ENCODE measurements around the gene TIE1. TPM values are rescaled to one million over a fixed set of nuclear protein-coding genes. Genes with fewer than 3 reads are reported as not detected.

TIE1 gene
- total and polyA plus RNA-seq, 2 donors (not counting 1 experiment from before 2014, with no cell fraction given) = 0.02 TPM; not detected in 1

DNA sequence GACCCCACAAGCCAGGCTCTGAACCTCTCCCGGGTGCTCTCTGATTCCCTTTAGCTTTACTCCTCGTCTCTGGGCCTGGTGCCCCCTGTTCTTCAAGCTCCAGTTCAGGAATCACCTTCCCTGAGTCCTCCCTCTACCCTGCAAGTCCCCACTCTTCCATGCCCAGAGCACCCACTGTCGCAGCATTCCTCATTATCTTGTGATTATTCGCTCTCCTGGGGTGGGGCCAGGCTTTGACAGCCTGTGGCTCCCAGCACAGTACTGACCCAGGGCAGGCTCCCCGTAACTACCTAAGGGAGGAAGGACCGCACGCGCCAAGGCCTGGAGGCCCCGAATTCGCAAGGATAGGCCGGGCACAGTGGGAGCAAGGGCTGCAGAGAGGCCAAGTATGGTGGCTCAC is 14.7 kb upstream of the TIE1 start:
- H3K4me3 ChIP-seq (replicated peaks in 1 of 4; ENCODE audit: control extremely low read depth in 1 of 4, insufficient read depth in 1 of 4, low read depth in 3 of 4, low read length in 4 of 4) = no peak overlapping the region
- DNase-seq (ENCODE audit: low read depth in 2 of 2) = no peak
- no peak overlapping the region for H3K4me2 ChIP-seq (ENCODE audit: extremely low read depth, insufficient read depth, low read length)
- H3K9ac ChIP-seq (ENCODE audit: insufficient read depth, low read length) = no peak overlapping the region
- peaks cover 12% of the 10 kb centered on the region for H3K27me3 ChIP-seq (ENCODE audit: control insufficient read depth, insufficient read depth, low read length)
- H4K20me1 ChIP-seq (ENCODE audit: control insufficient read depth, extremely low read depth, insufficient read depth, low read length) = no peaks in the 10 kb centered on the region
- no peaks in the 10 kb centered on the region for H3K9me3 ChIP-seq (ENCODE audit: control insufficient read depth, insufficient read depth, low read depth, low read length)
- H3K27ac ChIP-seq (ENCODE audit: insufficient read depth, low read length) = no peak overlapping the region
- no peaks in the 10 kb centered on the region for H3K36me3 ChIP-seq (ENCODE audit: control insufficient read depth, insufficient read depth, low read length)
- TF ChIP-seq, protein P1, sequence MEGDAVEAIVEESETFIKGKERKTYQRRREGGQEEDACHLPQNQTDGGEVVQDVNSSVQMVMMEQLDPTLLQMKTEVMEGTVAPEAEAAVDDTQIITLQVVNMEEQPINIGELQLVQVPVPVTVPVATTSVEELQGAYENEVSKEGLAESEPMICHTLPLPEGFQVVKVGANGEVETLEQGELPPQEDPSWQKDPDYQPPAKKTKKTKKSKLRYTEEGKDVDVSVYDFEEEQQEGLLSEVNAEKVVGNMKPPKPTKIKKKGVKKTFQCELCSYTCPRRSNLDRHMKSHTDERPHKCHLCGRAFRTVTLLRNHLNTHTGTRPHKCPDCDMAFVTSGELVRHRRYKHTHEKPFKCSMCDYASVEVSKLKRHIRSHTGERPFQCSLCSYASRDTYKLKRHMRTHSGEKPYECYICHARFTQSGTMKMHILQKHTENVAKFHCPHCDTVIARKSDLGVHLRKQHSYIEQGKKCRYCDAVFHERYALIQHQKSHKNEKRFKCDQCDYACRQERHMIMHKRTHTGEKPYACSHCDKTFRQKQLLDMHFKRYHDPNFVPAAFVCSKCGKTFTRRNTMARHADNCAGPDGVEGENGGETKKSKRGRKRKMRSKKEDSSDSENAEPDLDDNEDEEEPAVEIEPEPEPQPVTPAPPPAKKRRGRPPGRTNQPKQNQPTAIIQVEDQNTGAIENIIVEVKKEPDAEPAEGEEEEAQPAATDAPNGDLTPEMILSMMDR (conservative IDR thresholded peaks at IDR 0.05 in 1 of 2, IDR thresholded peaks at IDR 0.05 in 1 of 2; ENCODE audit: low read depth in 1 of 2, low read length in 2 of 2) = no peak
- TF ChIP-seq EZH2 (IDR thresholded peaks at IDR 0.05; ENCODE audit: low read length, missing control alignments) = no peak
- H3K79me2 ChIP-seq (ENCODE audit: control insufficient read depth, insufficient read depth, low read length) = no peaks in the 10 kb centered on the region
- no peaks in the 10 kb centered on the region for H3K4me1 ChIP-seq (ENCODE audit: control insufficient read depth, extremely low read depth, insufficient read depth, low read length)
- no peak overlapping the region for H2AFZ ChIP-seq (ENCODE audit: low read length)

DNA sequence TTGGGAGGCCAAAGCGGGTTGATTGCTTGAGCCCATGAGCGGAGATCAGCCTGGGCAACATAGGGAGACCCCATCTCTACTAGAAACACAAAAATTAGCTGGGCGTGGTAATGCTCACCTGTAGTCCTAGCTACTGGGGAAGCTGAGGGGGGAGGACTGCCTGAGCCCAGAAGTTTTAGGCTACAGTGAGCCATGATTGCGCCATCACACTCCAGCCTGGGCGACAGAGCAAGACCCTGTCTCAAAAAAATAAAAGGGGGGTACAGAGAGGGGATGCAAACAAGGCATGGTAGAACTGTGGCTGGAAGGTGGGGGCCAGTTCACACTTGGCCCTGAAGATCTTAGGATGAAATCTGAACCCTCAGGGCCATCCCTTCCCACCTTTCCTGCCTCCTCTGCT is 14.2 kb upstream of the TIE1 start:
- Histone ChIP-seq H3K36me3 (ENCODE audit: control insufficient read depth, insufficient read depth, low read length) (no peaks in the 10 kb centered on the region), H4K20me1 (ENCODE audit: control insufficient read depth, extremely low read depth, insufficient read depth, low read length) (no peaks in the 10 kb centered on the region), H3K4me3 (replicated peaks in 1 of 4; ENCODE audit: control extremely low read depth in 1 of 4, insufficient read depth in 1 of 4, low read depth in 3 of 4, low read length in 4 of 4) (no peak overlapping the region), H3K9ac (ENCODE audit: insufficient read depth, low read length) (no peak overlapping the region), H3K9me3 (ENCODE audit: control insufficient read depth, insufficient read depth, low read depth, low read length) (no peaks in the 10 kb centered on the region), H3K27me3 (ENCODE audit: control insufficient read depth, insufficient read depth, low read length) (peaks cover 12% of the 10 kb centered on the region), H3K4me1 (ENCODE audit: control insufficient read depth, extremely low read depth, insufficient read depth, low read length) (no peaks in the 10 kb centered on the region), H2AFZ (ENCODE audit: low read length) (no peak overlapping the region), H3K79me2 (ENCODE audit: control insufficient read depth, insufficient read depth, low read length) (no peaks in the 10 kb centered on the region), H3K4me2 (ENCODE audit: extremely low read depth, insufficient read depth, low read length) (no peak overlapping the region), H3K27ac (ENCODE audit: insufficient read depth, low read length) (no peak overlapping the region)
- DNase-seq (ENCODE audit: low read depth in 2 of 2) = no peak
- TF ChIP-seq EZH2 (IDR thresholded peaks at IDR 0.05; ENCODE audit: low read length, missing control alignments) = no peak

DNA sequence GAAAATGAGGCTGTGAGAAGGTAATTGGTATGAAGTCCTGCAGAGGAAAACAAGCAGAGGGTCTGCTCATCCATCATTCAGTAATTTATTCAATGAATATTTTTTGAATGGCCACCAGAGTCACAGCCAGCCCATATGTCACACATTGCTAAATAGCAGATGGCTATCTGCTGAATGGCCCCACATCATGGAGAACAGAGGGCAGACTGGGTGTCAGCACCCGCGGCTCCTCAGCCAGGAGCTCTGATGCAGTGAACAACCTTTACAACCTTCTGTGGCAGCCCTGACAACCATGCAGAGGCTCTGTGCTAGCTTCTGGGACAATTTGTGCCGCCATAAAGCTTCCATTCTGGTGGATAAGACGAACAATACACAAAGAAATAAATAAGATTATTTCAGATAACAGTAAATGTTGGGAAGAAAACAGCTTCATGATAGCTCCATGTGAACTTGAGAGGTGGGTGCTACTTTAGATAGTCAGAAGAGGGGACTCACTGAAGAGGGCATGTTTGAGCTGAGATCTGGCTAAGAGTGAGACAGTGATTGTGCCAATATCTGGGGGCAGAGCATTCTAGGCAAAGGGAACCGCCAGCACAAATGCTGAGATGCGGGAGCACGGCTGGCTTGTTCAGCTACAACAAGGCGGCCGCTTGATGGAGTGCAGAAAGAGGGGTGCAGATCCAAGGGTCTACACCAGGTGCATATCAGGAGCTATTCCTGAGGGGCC is 12.6 kb upstream of the TIE1 start:
- Histone ChIP-seq H3K9ac (ENCODE audit: insufficient read depth, low read length) (no peak overlapping the region), H4K20me1 (ENCODE audit: control insufficient read depth, extremely low read depth, insufficient read depth, low read length) (no peaks in the 10 kb centered on the region), H2AFZ (ENCODE audit: low read length) (no peak overlapping the region), H3K4me3 (replicated peaks in 1 of 4; ENCODE audit: control extremely low read depth in 1 of 4, insufficient read depth in 1 of 4, low read depth in 3 of 4, low read length in 4 of 4) (no peak overlapping the region), H3K4me2 (ENCODE audit: extremely low read depth, insufficient read depth, low read length) (no peak overlapping the region), H3K36me3 (ENCODE audit: control insufficient read depth, insufficient read depth, low read length) (no peaks in the 10 kb centered on the region), H3K27ac (ENCODE audit: insufficient read depth, low read length) (no peak overlapping the region), H3K4me1 (ENCODE audit: control insufficient read depth, extremely low read depth, insufficient read depth, low read length) (no peaks in the 10 kb centered on the region), H3K79me2 (ENCODE audit: control insufficient read depth, insufficient read depth, low read length) (no peaks in the 10 kb centered on the region), H3K9me3 (ENCODE audit: control insufficient read depth, insufficient read depth, low read depth, low read length) (no peaks in the 10 kb centered on the region), H3K27me3 (ENCODE audit: control insufficient read depth, insufficient read depth, low read length) (peaks cover 12% of the 10 kb centered on the region)
- no peak for DNase-seq (ENCODE audit: low read depth in 2 of 2)
- TF ChIP-seq EZH2 (IDR thresholded peaks at IDR 0.05; ENCODE audit: low read length, missing control alignments) = no peak
- TF ChIP-seq, protein P1 (conservative IDR thresholded peaks at IDR 0.05 in 1 of 2, IDR thresholded peaks at IDR 0.05 in 1 of 2; ENCODE audit: low read depth in 1 of 2, low read length in 2 of 2) = no peak
